ENCODE data around the gene XAB2. TPM values are rescaled to one million over a fixed set of nuclear protein-coding genes. Genes with fewer than 3 reads are reported as not detected.
"Not testable (repeated sequence)": the region's sequence is repeated elsewhere in the genome, so short reads cannot be mapped to it uniquely, and the experiment has no call there.

XAB2 gene
- total RNA-seq, 1 donor from 2014 or later, result 39.0 TPM

- DNase-seq (ENCODE audit: low spot score), result not testable (repeated sequence)
Measured at GRCh38 chr19:7577422-7577821, 51.9 kb downstream of the XAB2 start.

- DNase-seq (ENCODE audit: low spot score), result no peak
Measured at GRCh38 chr19:7575434-7576040, 53.8 kb downstream of the XAB2 start.

- no peak for DNase-seq (ENCODE audit: low spot score)
Measured at GRCh38 chr19:7570761-7571160, 58.6 kb downstream of the XAB2 start.

Other genes with a start within 250 kb of the XAB2 start
- gene PEX11G, start 140.5 kb downstream of the XAB2 start, total RNA-seq, result 7.8 TPM
- gene ZNF358, start 113.4 kb downstream of the XAB2 start, total RNA-seq, result 34.3 TPM
- gene MCOLN1, start 106.9 kb downstream of the XAB2 start, total RNA-seq, result 20.0 TPM
- gene PNPLA6, start 93.8 kb downstream of the XAB2 start, total RNA-seq, result 79.5 TPM
- 29.3 TPM for gene CAMSAP3, start 33.7 kb downstream of the XAB2 start, total RNA-seq
- 66.7 TPM for gene PET100, start 248 bp upstream of the XAB2 start, total RNA-seq
- gene PCP2, start 4.2 kb upstream of the XAB2 start, total RNA-seq, result 1.7 TPM
- 122 TPM for gene STXBP2, start 7.6 kb upstream of the XAB2 start, total RNA-seq
- not detected for gene RETN, start 39.5 kb upstream of the XAB2 start, total RNA-seq
- not detected for gene MCEMP1, start 47.5 kb upstream of the XAB2 start, total RNA-seq
- 80.8 TPM for gene TRAPPC5, start 51.3 kb upstream of the XAB2 start, total RNA-seq
- not detected for gene FCER2, start 72.6 kb upstream of the XAB2 start, total RNA-seq
- 0.57 TPM for gene CLEC4G, start 102.6 kb upstream of the XAB2 start, total RNA-seq
- gene CD209, start 118.0 kb upstream of the XAB2 start, total RNA-seq, result 3.3 TPM
- gene CLEC4M, start 133.7 kb upstream of the XAB2 start, total RNA-seq, result not detected
- gene EVI5L, start 200.7 kb upstream of the XAB2 start, total RNA-seq, result 15.9 TPM
- gene PRR36, start 244.8 kb upstream of the XAB2 start, total RNA-seq, result 2.0 TPM

Measured in ureter (tissue), 1 donor.